Activated CD8-positive, alpha-beta memory T cell treated with anti-CD3 and anti-CD28 coated beads, Interleukin-2, amount 50 U/mL, for 48 hours (primary cell): Measurements from ENCODE around the gene FUT3.
"Not testable (repeated sequence)": the region's sequence is repeated elsewhere in the genome, so short reads cannot be mapped to it uniquely, and the experiment has no call there.

Experiments
- DNase-seq: peaks from one replicate; pipeline ENCODE4 v3.0.0-alpha.2; 2020

FUT3 gene

GRCh38 chr19:5851302-5851701 lies at the start of gene FUT3:
Gene FUT3, minus strand, starts transcription at chr19:5851449.
- DNase-seq, result no peak

GRCh38 chr19:5900976-5901375 lies 49.7 kb upstream of the FUT3 start:
- DNase-seq, result no peak

- DNase-seq, result no peak
These were observed 48.7 kb upstream of the FUT3 start for GRCh38 chr19:5899728-5900526.

GRCh38 chr19:5897189-5897969 lies 46.1 kb upstream of the FUT3 start:
- no peak for DNase-seq

GRCh38 chr19:5896365-5897076 lies 45.3 kb upstream of the FUT3 start:
- DNase-seq, result no peak

GRCh38 chr19:5895890-5896289 lies 44.6 kb upstream of the FUT3 start:
- no peak for DNase-seq

- no peak for DNase-seq
These were observed 44.2 kb upstream of the FUT3 start for GRCh38 chr19:5895409-5895808.

- no peak for DNase-seq
These were observed 43.6 kb upstream of the FUT3 start for GRCh38 chr19:5894704-5895349.

GRCh38 chr19:5893907-5894703 lies 42.9 kb upstream of the FUT3 start:
- DNase-seq, result no peak

- DNase-seq, result no peak
These were observed 42.2 kb upstream of the FUT3 start for GRCh38 chr19:5893296-5893903.

- DNase-seq, result no peak
These were observed 41.6 kb upstream of the FUT3 start for GRCh38 chr19:5892772-5893275.

- DNase-seq, result peak; percentile 66
These were observed 40.9 kb upstream of the FUT3 start for GRCh38 chr19:5891938-5892771.

- DNase-seq, result no peak
These were observed 40.3 kb upstream of the FUT3 start for GRCh38 chr19:5891572-5891937.

GRCh38 chr19:5890099-5890498 lies 38.9 kb upstream of the FUT3 start:
- no peak for DNase-seq

- DNase-seq, result no peak
These were observed 38.2 kb upstream of the FUT3 start for GRCh38 chr19:5889288-5889971.

GRCh38 chr19:5884065-5884811 lies 33.0 kb upstream of the FUT3 start:
- DNase-seq, result not testable (repeated sequence)

- DNase-seq, result not testable (repeated sequence)
These were observed 32.1 kb upstream of the FUT3 start for GRCh38 chr19:5883157-5883873.

GRCh38 chr19:5882421-5882968 lies 31.2 kb upstream of the FUT3 start:
- DNase-seq, result no peak
